Mesothelial cell of epicardium (in vitro differentiated cells): ENCODE measurements around the gene CCT5. TPM values are rescaled to one million over a fixed set of nuclear protein-coding genes. Genes with fewer than 3 reads are reported as not detected.

Experiments used
- DNase-seq, 2 experiments: peaks; one replicate each; pipeline ENCODE4 v3.0.0; 2021; ENCODE audit warnings: low spot score in 2 of 2; ENCODE audit not compliant: unreplicated experiment in 2 of 2
- H3K27ac Mint-ChIP-seq: 2 replicates; pipeline ENCODE4 v1.8.0; 2021; ENCODE audit warnings: mixed read lengths
- H3K27me3 Mint-ChIP-seq: 2 replicates; pipeline ENCODE4 v1.8.0; 2021; ENCODE audit warnings: low read depth, mixed read lengths
- H3K36me3 Mint-ChIP-seq: 2 replicates; pipeline ENCODE4 v1.8.0; 2021; ENCODE audit warnings: mixed read lengths
- H3K4me1 Mint-ChIP-seq: 2 replicates; pipeline ENCODE4 v1.8.0; 2021; ENCODE audit warnings: mixed read lengths
- H3K4me3 Mint-ChIP-seq: 2 replicates; pipeline ENCODE4 v1.8.0; 2021; ENCODE audit warnings: mild to moderate bottlenecking, moderate library complexity, mixed read lengths
- H3K9me3 Mint-ChIP-seq: 2 replicates; pipeline ENCODE4 v1.8.0; 2021; ENCODE audit warnings: mixed read lengths
- total RNA-seq: library from RNA; stranded (reverse); gene quantifications from 3 replicates; pipeline ENCODE4 v1.2.1, GENCODE V29; 2021
- TF ChIP-seq, protein P1 (sequence below): fragments of 200-600 bp; sonication (generic); IDR thresholded peaks from one replicate; pipeline ENCODE4 v1.5.0; 2021; ENCODE audit warnings: antibody characterized with exemption; ENCODE audit not compliant: unreplicated experiment

CCT5 gene
- total RNA-seq, 1 donor from 2014 or later: 141 TPM

DNA sequence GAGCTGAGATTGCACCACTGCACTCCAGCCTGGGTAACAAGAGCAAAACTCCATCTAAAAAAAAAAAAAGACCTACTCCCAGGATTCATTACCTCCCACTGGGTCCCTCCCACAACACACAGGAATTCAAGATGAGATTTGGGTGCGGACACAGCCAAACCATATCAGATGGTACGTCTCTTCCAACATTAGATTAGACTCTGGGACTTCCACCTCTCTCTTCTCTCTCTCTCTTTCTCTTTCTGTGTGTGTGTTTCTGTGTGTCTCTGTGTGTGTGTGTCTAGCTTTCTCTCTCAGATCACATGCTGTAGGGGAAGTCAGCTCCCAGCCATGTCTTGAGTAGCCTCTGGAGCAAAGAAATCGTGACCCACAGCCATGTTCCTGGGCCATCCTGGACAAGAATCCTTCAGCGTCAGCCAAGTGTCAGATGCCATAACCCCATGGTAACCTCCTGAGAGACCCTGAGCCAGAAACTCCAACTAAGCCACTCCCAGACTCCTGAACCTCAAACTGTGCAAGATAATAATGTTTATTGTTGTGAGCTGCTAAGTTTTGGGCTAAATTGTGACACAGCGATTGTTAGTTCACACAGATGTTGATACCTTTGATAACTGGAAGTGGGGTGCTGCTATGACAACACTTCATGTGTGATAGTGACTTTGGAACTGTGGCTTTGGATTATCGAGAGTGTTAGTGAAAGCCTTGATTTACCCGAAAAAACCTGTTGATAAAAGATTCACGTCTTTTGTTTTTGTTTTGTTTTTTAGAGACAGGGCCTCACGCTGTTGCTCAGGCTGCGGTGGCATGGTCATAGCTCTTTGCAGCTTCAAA, 61.7 kb downstream of the CCT5 start:
- Mint-ChIP-seq H3K27me3 (no peaks in the 10 kb centered on the region), H3K36me3 (no peaks in the 10 kb centered on the region), H3K27ac (no peak overlapping the region), H3K4me3 (no peak overlapping the region), H3K9me3 (no peaks in the 10 kb centered on the region), H3K4me1 (peaks cover 19% of the 10 kb centered on the region)
- DNase-seq: no peak
- TF ChIP-seq, protein P1, sequence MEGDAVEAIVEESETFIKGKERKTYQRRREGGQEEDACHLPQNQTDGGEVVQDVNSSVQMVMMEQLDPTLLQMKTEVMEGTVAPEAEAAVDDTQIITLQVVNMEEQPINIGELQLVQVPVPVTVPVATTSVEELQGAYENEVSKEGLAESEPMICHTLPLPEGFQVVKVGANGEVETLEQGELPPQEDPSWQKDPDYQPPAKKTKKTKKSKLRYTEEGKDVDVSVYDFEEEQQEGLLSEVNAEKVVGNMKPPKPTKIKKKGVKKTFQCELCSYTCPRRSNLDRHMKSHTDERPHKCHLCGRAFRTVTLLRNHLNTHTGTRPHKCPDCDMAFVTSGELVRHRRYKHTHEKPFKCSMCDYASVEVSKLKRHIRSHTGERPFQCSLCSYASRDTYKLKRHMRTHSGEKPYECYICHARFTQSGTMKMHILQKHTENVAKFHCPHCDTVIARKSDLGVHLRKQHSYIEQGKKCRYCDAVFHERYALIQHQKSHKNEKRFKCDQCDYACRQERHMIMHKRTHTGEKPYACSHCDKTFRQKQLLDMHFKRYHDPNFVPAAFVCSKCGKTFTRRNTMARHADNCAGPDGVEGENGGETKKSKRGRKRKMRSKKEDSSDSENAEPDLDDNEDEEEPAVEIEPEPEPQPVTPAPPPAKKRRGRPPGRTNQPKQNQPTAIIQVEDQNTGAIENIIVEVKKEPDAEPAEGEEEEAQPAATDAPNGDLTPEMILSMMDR: no peak

- TF ChIP-seq, protein P1: no peak
- Mint-ChIP-seq H3K36me3 (no peaks in the 10 kb centered on the region), H3K4me1 (peaks cover 12% of the 10 kb centered on the region), H3K27ac (no peak overlapping the region), H3K4me3 (no peak overlapping the region), H3K9me3 (no peaks in the 10 kb centered on the region), H3K27me3 (no peaks in the 10 kb centered on the region)
- DNase-seq: no peak
Measured at GRCh38 chr5:10315201-10315600, 65.1 kb downstream of the CCT5 start.

Other genes starting within 250 kb of the CCT5 start
- gene ATPSCKMT, start 392 bp upstream of the CCT5 start, total RNA-seq: 23.3 to 26.8 TPM (median 24.0 TPM) in 3 replicates
- 22.5 to 26.4 TPM (median 24.8 TPM) in 3 replicates for gene CMBL, start 57.6 kb downstream of the CCT5 start, total RNA-seq
- 267 to 273 TPM (median 272 TPM) in 3 replicates for gene MARCHF6, start 103.4 kb downstream of the CCT5 start, total RNA-seq
- gene ROPN1L, start 191.6 kb downstream of the CCT5 start, total RNA-seq: 0.23 to 0.45 TPM in 2 of 3 replicates, not detected in the other